ENCODE data around the gene LAIR1. TPM values are rescaled to one million over a fixed set of nuclear protein-coding genes. Genes with fewer than 3 reads are reported as not detected.

The LAIR1 gene
- total and polyA plus RNA-seq, 2 experiments from 2014 or later, result 0.10 to 1.3 TPM

DNA sequence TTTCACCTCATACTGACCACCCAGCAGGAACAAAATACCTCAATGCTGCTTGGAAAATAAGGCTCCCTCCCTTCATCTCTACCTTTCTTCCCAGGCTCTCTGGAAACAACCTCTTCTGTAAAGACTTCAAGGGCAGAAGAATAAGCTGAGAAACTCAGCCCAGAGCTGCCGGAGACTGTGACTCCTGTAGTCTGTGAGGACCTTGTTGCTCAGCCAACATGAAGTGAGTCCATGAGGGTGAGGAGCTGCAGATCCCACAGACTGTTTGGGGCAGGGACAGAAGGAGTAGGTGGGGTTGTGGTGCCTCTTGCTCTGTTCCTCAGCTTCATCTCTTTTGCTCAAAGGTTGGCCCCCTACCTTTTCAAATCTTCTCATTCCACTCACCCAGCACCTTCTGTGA is 59.6 kb downstream of the LAIR1 start:
- H3K36me3 ChIP-seq (ENCODE audit: insufficient read depth), result no peaks in the 10 kb centered on the region
- 0 out of 2 replicates have a peak, but pooled peaks cover 4% of the 10 kb centered on the region for H4K20me1 ChIP-seq (replicated peaks; ENCODE audit: insufficient read depth)
- TF ChIP-seq, protein P1, sequence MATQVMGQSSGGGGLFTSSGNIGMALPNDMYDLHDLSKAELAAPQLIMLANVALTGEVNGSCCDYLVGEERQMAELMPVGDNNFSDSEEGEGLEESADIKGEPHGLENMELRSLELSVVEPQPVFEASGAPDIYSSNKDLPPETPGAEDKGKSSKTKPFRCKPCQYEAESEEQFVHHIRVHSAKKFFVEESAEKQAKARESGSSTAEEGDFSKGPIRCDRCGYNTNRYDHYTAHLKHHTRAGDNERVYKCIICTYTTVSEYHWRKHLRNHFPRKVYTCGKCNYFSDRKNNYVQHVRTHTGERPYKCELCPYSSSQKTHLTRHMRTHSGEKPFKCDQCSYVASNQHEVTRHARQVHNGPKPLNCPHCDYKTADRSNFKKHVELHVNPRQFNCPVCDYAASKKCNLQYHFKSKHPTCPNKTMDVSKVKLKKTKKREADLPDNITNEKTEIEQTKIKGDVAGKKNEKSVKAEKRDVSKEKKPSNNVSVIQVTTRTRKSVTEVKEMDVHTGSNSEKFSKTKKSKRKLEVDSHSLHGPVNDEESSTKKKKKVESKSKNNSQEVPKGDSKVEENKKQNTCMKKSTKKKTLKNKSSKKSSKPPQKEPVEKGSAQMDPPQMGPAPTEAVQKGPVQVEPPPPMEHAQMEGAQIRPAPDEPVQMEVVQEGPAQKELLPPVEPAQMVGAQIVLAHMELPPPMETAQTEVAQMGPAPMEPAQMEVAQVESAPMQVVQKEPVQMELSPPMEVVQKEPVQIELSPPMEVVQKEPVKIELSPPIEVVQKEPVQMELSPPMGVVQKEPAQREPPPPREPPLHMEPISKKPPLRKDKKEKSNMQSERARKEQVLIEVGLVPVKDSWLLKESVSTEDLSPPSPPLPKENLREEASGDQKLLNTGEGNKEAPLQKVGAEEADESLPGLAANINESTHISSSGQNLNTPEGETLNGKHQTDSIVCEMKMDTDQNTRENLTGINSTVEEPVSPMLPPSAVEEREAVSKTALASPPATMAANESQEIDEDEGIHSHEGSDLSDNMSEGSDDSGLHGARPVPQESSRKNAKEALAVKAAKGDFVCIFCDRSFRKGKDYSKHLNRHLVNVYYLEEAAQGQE (IDR thresholded peaks at IDR 0.05; ENCODE audit: unreplicated experiment), result no peak
- TF ChIP-seq, protein P2, sequence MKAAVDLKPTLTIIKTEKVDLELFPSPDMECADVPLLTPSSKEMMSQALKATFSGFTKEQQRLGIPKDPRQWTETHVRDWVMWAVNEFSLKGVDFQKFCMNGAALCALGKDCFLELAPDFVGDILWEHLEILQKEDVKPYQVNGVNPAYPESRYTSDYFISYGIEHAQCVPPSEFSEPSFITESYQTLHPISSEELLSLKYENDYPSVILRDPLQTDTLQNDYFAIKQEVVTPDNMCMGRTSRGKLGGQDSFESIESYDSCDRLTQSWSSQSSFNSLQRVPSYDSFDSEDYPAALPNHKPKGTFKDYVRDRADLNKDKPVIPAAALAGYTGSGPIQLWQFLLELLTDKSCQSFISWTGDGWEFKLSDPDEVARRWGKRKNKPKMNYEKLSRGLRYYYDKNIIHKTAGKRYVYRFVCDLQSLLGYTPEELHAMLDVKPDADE (IDR thresholded peaks at IDR 0.05), result no peak
- TF ChIP-seq ZNF331 (CRISPR knock-in tag; IDR thresholded peaks at IDR 0.05; ENCODE audit: low read depth) (no peak), STAT1 (IDR thresholded peaks at IDR 0.05; ENCODE audit: unreplicated experiment) (no peak), JUNB (IDR thresholded peaks at IDR 0.05; ENCODE audit: unreplicated experiment) (no peak), EZH2 (IDR thresholded peaks at IDR 0.05; ENCODE audit: low read depth, unreplicated experiment) (no peak), NANOG (IDR thresholded peaks at IDR 0.05; ENCODE audit: borderline replicate concordance) (no peak), POLR2AphosphoS5 (IDR thresholded peaks at IDR 0.05; ENCODE audit: low read depth) (no peak), EZH2phosphoT487 (IDR thresholded peaks at IDR 0.05; ENCODE audit: unreplicated experiment) (no peak), CREB1 (CRISPR knock-in tag; IDR thresholded peaks at IDR 0.05; ENCODE audit: low read depth) (no peak), ZNF114 (CRISPR knock-in tag; IDR thresholded peaks at IDR 0.05) (no peak)
- TF ChIP-seq, protein P3, sequence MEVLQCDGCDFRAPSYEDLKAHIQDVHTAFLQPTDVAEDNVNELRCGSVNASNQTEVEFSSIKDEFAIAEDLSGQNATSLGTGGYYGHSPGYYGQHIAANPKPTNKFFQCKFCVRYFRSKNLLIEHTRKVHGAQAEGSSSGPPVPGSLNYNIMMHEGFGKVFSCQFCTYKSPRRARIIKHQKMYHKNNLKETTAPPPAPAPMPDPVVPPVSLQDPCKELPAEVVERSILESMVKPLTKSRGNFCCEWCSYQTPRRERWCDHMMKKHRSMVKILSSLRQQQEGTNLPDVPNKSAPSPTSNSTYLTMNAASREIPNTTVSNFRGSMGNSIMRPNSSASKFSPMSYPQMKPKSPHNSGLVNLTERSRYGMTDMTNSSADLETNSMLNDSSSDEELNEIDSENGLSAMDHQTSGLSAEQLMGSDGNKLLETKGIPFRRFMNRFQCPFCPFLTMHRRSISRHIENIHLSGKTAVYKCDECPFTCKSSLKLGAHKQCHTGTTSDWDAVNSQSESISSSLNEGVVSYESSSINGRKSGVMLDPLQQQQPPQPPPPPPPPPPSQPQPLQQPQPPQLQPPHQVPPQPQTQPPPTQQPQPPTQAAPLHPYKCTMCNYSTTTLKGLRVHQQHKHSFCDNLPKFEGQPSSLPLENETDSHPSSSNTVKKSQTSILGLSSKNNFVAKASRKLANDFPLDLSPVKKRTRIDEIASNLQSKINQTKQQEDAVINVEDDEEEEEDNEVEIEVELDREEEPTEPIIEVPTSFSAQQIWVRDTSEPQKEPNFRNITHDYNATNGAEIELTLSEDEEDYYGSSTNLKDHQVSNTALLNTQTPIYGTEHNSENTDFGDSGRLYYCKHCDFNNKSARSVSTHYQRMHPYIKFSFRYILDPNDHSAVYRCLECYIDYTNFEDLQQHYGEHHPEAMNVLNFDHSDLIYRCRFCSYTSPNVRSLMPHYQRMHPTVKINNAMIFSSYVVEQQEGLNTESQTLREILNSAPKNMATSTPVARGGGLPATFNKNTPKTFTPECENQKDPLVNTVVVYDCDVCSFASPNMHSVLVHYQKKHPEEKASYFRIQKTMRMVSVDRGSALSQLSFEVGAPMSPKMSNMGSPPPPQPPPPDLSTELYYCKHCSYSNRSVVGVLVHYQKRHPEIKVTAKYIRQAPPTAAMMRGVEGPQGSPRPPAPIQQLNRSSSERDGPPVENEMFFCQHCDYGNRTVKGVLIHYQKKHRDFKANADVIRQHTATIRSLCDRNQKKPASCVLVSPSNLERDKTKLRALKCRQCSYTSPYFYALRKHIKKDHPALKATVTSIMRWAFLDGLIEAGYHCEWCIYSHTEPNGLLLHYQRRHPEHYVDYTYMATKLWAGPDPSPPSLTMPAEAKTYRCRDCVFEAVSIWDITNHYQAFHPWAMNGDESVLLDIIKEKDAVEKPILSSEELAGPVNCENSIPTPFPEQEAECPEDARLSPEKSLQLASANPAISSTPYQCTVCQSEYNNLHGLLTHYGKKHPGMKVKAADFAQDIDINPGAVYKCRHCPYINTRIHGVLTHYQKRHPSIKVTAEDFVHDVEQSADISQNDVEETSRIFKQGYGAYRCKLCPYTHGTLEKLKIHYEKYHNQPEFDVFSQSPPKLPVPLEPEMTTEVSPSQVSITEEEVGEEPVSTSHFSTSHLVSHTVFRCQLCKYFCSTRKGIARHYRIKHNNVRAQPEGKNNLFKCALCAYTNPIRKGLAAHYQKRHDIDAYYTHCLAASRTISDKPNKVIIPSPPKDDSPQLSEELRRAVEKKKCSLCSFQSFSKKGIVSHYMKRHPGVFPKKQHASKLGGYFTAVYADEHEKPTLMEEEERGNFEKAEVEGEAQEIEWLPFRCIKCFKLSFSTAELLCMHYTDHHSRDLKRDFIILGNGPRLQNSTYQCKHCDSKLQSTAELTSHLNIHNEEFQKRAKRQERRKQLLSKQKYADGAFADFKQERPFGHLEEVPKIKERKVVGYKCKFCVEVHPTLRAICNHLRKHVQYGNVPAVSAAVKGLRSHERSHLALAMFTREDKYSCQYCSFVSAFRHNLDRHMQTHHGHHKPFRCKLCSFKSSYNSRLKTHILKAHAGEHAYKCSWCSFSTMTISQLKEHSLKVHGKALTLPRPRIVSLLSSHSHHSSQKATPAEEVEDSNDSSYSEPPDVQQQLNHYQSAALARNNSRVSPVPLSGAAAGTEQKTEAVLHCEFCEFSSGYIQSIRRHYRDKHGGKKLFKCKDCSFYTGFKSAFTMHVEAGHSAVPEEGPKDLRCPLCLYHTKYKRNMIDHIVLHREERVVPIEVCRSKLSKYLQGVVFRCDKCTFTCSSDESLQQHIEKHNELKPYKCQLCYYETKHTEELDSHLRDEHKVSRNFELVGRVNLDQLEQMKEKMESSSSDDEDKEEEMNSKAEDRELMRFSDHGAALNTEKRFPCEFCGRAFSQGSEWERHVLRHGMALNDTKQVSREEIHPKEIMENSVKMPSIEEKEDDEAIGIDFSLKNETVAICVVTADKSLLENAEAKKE (CRISPR knock-in tag; IDR thresholded peaks at IDR 0.05), result no peak
- TF ChIP-seq, protein P4, sequence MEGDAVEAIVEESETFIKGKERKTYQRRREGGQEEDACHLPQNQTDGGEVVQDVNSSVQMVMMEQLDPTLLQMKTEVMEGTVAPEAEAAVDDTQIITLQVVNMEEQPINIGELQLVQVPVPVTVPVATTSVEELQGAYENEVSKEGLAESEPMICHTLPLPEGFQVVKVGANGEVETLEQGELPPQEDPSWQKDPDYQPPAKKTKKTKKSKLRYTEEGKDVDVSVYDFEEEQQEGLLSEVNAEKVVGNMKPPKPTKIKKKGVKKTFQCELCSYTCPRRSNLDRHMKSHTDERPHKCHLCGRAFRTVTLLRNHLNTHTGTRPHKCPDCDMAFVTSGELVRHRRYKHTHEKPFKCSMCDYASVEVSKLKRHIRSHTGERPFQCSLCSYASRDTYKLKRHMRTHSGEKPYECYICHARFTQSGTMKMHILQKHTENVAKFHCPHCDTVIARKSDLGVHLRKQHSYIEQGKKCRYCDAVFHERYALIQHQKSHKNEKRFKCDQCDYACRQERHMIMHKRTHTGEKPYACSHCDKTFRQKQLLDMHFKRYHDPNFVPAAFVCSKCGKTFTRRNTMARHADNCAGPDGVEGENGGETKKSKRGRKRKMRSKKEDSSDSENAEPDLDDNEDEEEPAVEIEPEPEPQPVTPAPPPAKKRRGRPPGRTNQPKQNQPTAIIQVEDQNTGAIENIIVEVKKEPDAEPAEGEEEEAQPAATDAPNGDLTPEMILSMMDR (conservative IDR thresholded peaks at IDR 0.05; ENCODE audit: low read depth in 2 of 2), result no peak
- no peak overlapping the region for H3K27ac Mint-ChIP-seq
- H3K79me2 ChIP-seq (replicated peaks; ENCODE audit: insufficient read depth), result no peaks in the 10 kb centered on the region
- no peak overlapping the region for H3K4me3 Mint-ChIP-seq
- H3K9me3 Mint-ChIP-seq, result peaks cover 9% of the 10 kb centered on the region; the same call in 2 of the 3 replicates
- no peak overlapping the region for H3K4me2 ChIP-seq
- no peak overlapping the region for H3K27ac ChIP-seq (ENCODE audit: low read depth)
- no peak overlapping the region for H2AFZ ChIP-seq
- no peaks in the 10 kb centered on the region for H3K27me3 ChIP-seq (ENCODE audit: insufficient read depth)
- H3K9me2 ChIP-seq (ENCODE audit: insufficient read depth), result peaks cover 5% of the 10 kb centered on the region; the same call in 1 of the 2 replicates
- ATAC-seq, result no peak
- no peak overlapping the region for H3K4me3 ChIP-seq
- no peaks in the 10 kb centered on the region for H3K4me1 Mint-ChIP-seq
- peaks cover 3% of the 10 kb centered on the region for H3K27me3 Mint-ChIP-seq (ENCODE audit: insufficient read depth, low read depth, poor library complexity)
- DNase-seq (ENCODE audit: low spot score), result no peak
- no peaks in the 10 kb centered on the region for H3F3A ChIP-seq (replicated peaks; ENCODE audit: low read depth)
- no peaks in the 10 kb centered on the region for H3K4me1 ChIP-seq (ENCODE audit: insufficient read depth)
- H3K36me3 Mint-ChIP-seq (ENCODE audit: low read depth), result no peaks in the 10 kb centered on the region; the same call in 2 of the 3 replicates

All from GM23338 (cell line).